GM04503 (cell line): Measurements from ENCODE around the gene NASP.
"Not testable (repeated sequence)": the region's sequence is repeated elsewhere in the genome, so short reads cannot be mapped to it uniquely, and the experiment has no call there.

Experiments used
- DNase-seq: peaks from one replicate; pipeline ENCODE4 v3.0.0-alpha.2; 2012; ENCODE audit warnings: low read depth

NASP gene

GRCh38 chr1:45570631-45571030 is 13.2 kb upstream of the NASP start:
- DNase-seq = no peak

GRCh38 chr1:45573231-45573804 is 10.5 kb upstream of the NASP start:
- no peak for DNase-seq

GRCh38 chr1:45574105-45574626 is 9.7 kb upstream of the NASP start:
- DNase-seq = no peak

GRCh38 chr1:45583264-45583665 is 576 bp upstream of the NASP start:
- peak; percentile 88 for DNase-seq

DNA sequence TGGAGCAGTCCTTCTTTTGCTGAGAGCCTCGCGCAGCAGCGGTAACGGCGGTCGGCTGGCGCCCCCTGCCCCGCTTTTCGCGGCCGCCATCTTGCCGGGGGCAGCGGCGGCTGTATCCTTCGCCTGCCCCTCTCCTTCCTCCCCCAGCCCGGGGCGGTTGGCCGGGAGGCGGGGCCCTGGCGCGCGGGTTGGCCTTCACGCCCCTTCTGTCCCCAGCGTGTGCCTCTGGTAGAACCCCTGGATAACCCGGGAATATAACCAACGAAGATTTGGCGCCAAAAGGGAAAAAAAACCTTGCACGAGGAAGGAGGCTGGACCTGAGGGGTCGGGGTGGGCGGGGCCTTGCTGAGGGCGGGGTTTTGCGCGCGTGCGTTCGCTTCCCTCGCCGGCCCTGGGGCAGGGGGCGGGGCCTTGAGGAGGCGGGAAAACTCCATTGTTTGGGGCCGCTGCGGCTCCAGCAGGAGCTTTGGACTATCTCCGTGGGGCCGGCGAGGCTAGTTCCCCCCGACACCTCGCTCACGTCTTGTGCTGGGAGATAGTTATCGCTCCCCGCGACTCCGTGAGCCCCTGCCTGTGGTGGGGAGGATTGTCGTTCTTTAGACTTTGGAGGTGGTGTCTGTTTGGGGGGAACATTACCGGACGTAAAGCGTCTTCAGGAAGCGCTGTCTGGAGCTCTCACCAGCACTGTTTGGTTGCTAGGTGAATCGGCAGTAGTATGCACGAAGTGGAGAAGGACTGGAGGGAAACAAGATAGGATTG is 689 bp downstream of the NASP start:
- DNase-seq = peak; percentile 55

- no peak for DNase-seq
Measured at GRCh38 chr1:45585110-45585426, 1.2 kb downstream of the NASP start.

- no peak for DNase-seq
Measured at GRCh38 chr1:45585496-45586075, 1.7 kb downstream of the NASP start.

DNA sequence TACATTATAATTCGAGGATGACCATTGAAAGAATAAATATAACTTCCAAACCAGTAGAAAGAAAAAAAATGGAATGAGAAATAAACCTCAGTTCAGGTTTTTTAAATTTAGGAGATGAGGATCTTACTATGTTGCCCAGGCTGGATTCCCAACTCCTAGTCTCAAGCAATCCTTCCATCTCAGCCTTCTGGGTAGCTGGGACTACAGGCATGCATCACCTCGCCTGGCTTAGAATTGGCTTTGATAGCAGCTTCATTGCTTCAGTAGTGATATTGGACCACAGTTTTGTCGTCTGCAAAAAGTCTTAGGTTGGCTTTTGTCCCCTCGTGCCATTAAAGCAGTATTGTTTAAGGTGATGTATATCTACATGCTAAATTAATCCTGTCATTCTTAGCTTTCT is 2.9 kb downstream of the NASP start:
- no peak for DNase-seq

DNA sequence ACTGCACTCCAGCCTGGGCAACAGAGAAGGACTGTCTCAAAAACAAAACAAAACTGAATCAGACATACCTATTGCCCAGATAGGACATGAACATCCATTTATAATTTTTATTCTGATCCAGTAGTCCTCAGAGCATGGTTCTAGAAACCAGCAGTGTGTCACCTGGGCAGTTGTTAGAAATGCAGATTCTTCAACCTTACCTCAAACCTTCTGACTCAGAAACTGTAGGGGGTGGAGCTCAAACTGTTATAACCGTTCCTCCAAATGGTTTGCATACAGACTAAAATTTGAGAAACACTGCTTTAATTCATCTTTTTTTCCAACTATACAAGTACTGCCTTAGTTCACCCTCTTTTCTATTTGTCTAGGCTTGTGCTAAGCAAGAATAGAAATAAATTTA is 6.0 kb downstream of the NASP start:
- DNase-seq = no peak

DNA sequence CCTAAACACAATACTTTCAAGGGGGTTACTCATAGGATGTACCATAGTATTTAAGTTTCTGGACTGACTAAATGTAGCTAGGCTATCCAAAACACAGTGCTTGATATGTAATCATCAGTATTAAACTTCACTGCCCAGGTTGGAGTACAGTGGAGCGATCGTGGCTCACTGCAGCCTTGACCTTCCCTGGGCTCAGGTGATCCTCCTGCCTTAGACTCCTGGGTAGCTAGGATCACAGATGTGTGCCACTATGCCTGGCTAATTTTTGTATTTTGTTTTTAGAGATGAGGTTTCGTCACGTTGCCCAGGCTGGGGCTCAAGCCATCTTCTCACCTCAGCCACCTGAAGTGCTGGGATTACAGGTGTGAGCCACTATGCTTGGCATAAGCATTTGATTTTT is 10.6 kb downstream of the NASP start:
- no peak for DNase-seq

- DNase-seq = not testable (repeated sequence)
Measured at GRCh38 chr1:45596765-45597164, 12.9 kb downstream of the NASP start.

DNA sequence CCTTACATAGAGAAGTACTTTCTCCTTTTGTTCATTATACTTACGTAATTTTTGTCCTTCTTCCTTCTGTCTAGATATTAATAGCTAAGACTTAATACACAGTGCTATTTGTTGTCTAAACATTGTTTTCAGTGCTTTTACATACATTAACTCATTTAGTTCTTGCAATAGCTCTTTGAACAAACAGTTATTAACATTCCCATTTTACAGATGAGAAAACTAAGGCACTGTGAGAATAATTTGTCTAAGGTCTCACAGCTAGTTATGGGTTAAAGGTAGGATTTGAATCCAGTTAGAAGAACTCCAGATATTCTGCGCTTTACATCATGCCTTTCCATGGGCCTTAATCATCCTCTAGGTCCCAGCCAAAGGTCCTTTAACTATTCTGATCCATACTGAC is 20.4 kb downstream of the NASP start:
- no peak for DNase-seq

DNA sequence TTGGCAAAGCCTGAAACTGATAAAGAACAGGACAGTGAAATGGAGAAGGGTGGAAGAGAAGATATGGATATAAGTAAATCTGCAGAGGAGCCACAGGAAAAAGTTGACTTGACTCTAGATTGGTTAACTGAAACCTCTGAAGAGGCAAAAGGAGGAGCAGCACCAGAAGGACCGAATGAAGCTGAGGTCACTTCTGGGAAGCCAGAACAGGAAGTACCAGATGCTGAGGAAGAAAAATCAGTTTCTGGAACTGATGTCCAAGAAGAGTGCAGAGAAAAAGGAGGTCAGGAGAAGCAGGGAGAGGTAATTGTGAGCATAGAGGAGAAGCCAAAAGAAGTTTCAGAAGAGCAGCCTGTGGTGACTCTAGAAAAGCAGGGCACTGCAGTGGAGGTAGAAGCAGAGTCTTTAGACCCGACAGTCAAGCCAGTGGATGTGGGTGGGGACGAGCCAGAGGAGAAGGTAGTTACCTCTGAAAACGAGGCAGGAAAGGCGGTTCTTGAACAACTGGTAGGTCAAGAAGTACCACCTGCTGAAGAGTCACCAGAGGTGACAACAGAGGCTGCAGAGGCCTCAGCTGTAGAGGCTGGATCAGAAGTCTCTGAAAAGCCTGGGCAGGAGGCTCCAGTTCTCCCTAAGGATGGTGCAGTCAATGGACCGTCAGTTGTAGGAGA is 23.7 kb downstream of the NASP start:
- DNase-seq = no peak

DNA sequence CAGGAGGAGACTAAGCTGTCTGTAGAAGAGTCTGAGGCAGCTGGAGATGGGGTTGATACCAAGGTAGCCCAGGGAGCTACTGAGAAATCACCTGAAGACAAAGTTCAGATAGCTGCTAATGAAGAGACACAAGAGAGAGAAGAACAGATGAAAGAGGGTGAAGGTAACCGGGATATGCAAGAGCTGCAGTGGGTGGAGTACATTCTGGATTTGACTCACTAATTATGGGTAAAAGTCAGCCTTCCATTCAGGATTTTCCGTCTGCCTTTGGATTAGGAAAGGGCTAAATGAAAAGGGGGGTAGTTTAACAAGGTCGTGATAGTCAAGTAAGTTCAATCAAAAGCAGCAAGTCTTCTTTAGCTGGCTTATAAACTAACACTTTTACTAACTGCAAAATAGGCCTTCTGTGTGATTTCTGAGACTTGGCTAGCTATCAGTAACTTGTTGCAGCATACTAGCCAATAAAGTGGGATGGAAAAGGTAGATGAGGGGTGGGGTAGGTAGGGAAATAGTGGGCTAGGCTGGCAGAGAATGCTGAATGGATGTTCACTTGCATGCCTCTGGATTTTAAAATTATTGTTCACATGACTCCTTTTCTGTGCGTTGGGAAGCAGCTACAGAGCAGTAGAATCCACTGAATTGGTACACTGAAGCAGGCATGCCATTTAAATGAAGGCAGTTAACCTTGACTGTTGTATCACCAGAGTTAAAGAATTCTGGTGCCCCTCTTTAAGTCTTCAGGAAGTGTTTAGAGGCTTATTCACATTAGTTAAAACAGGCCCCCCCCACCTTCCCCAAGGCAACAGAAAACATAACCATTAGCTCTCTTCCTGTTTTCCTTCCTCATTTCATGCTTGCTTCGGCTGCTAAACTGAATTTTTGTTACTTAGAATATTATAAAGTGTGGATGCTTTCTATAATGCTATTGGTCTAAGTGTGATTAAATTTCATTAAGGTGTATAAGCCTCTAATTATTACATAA is 24.6 kb downstream of the NASP start:
- DNase-seq = no peak

GRCh38 chr1:45610589-45611226 is 26.9 kb downstream of the NASP start:
- no peak for DNase-seq

DNA sequence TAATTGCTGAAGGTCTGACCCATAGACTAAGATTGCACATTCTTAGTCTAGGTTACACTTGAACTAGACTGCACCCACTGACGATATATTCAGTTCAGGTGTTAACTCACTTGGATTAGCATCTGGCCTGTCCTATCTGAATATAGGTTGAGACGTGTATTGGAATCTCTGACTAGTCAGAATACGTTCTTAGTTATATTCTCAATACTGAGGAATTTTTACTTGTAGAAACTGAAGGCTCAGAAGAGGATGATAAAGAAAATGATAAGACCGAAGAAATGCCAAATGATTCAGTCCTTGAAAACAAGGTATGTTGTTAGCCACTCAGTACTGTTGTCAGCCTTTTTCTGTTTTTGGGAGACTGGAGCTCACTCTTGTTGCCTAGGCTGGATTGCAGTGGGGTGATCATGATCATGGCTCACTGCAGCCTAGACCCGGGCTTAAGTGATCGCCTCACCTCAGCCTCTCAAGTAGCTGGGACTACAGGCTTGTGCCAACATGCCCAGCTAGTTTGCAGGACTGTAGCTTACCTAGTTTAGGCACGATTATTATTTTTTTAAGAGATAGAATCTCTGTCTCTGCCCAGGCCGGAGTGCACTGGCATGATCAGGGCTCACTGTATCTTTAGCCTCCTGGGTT is 29.2 kb downstream of the NASP start:
- no peak for DNase-seq

- DNase-seq = no peak
Measured at GRCh38 chr1:45615885-45616284, 32.0 kb downstream of the NASP start.

- no peak for DNase-seq
Measured at GRCh38 chr1:45617618-45618017, 33.8 kb downstream of the NASP start.

DNA sequence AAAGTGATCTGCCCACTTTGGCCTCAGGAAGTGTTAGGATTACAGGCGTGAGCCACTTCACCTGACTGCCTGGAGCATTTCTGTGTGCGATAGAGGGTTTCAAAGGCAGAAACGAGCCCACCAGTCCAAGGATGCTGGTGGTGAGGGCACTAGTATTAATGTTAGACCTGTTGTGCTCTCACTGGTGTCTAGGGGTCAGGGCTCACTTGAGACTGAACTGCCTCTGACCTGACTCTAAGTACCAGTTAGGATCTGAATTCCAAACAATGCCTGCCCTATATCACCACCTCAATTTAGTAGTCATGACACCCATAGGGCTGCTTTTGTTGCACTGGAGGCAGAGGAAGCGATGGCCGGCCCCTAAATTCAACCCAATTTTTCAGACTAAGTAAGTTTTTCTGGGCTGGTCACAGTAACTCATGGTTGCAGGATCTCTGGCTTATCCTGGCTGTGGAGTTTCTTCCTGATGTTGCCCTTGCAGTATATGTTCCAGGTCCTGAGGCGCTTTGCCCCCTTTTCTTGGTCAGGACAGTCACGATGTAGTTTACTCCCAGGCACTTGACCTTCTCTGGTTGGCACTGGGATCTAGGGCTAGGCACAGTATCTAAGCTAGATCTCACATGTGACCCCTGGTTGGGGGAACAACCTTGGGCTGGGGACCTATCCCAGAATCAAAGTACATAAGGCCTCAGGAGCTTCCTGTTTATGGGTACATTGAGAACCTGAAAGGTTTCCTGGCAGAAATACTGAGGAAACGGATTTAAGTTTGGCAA is 35.5 kb downstream of the NASP start:
- DNase-seq = no peak
